Activated CD8-positive, alpha-beta memory T cell treated with anti-CD3 and anti-CD28 coated beads for 1 hour (primary cell): ENCODE data around the gene NOP53.
"Not testable (repeated sequence)": the region's sequence is repeated elsewhere in the genome, so short reads cannot be mapped to it uniquely, and the experiment has no call there.

Source experiments
- DNase-seq, 2 donors: peaks; one replicate each; pipeline ENCODE4 v3.0.0-alpha.2; 2020; ENCODE audit warnings: low read depth in 1 of 2; ENCODE audit errors: extremely low read depth in 1 of 2

NOP53 gene

GRCh38 chr19:47716270-47716937 is 28.9 kb upstream of the NOP53 start:
- no peak for DNase-seq

GRCh38 chr19:47718415-47719046 is 26.8 kb upstream of the NOP53 start:
- not testable (repeated sequence) for DNase-seq

- no peak for DNase-seq
Observed at GRCh38 chr19:47719047-47719859, 26.1 kb upstream of the NOP53 start.

GRCh38 chr19:47720669-47721422 is 24.5 kb upstream of the NOP53 start:
- no peak for DNase-seq

- DNase-seq, result no peak
Observed at GRCh38 chr19:47723581-47723940, 21.8 kb upstream of the NOP53 start.

- no peak for DNase-seq
Observed at GRCh38 chr19:47725759-47726401, 19.5 kb upstream of the NOP53 start.

- DNase-seq, result no peak
Observed at GRCh38 chr19:47726467-47726866, 18.9 kb upstream of the NOP53 start.

GRCh38 chr19:47728295-47728694 is 17.1 kb upstream of the NOP53 start:
- not testable (repeated sequence) for DNase-seq

- DNase-seq, result no peak
Observed at GRCh38 chr19:47729468-47729798, 15.9 kb upstream of the NOP53 start.

- DNase-seq, result no peak
Observed at GRCh38 chr19:47729799-47730520, 15.4 kb upstream of the NOP53 start.

- DNase-seq, result no peak
Observed at GRCh38 chr19:47730521-47730889, 14.8 kb upstream of the NOP53 start.

GRCh38 chr19:47730910-47731309 is 14.4 kb upstream of the NOP53 start:
- DNase-seq, result no peak

- no peak for DNase-seq
Observed at GRCh38 chr19:47735131-47735530, 10.2 kb upstream of the NOP53 start.

- DNase-seq, result no peak
Observed at GRCh38 chr19:47740866-47741519, 4.4 kb upstream of the NOP53 start.

- DNase-seq, result no peak
Observed at GRCh38 chr19:47741544-47742140, 3.7 kb upstream of the NOP53 start.

- DNase-seq, result no peak
Observed at GRCh38 chr19:47742634-47743033, 2.7 kb upstream of the NOP53 start.

- DNase-seq, result not testable (repeated sequence)
Observed at GRCh38 chr19:47746129-47746528, 783 bp downstream of the NOP53 start.

- DNase-seq, result no peak
Observed at GRCh38 chr19:47749326-47749725, 4.0 kb downstream of the NOP53 start.

GRCh38 chr19:47750752-47751151 is 5.4 kb downstream of the NOP53 start:
- DNase-seq, result no peak
